Dedifferentiated amniotic fluid mesenchymal stem cell (primary cell): ENCODE data around the gene LZTS3.
"Not testable (repeated sequence)": the region's sequence is repeated elsewhere in the genome, so short reads cannot be mapped to it uniquely, and the experiment has no call there.

Experiments
- DNase-seq: peaks from one replicate; pipeline ENCODE4 v3.0.0-alpha.2; 2016; ENCODE audit errors: extremely low spot score

The LZTS3 gene

DNA sequence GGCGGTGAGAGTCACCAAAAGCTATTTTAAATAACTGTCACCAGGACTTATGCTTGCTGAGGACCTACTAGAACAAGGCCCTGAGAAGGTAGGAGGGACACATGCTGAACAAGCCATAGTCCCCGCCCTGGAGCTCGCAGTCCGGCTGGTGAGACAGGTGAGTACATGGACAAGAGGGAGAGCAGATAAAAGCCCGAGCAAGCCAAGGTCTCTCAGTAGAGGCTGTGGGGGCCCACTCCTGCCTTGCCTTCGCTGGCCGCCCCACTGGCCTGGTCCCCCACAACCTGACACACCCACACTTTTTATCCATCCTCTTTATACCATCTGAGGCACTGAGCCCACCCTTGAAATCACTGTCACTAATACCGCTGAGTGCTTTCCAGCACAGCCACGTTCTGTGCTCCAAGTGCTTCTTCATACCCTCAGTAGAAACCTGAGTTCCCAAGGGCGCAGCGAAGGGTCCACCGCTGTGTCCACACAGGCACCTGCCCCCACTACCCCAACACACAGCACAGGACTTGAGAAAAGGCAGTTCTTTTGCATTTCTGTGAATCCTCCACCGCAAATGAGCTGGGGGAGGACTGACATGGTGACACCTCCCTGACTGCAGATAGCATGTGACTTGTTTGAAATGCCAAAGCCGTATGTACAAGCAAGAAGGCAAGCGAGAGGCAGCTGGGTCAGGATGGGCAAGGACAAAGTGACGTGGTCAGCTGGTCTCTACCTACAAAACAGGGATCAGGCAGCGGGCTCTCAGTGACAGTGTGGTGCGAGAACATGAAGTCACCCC is 19.1 kb upstream of the LZTS3 start:
- DNase-seq: no peak

GRCh38 chr20:3190681-3191111 is 17.3 kb upstream of the LZTS3 start:
- no peak for DNase-seq

GRCh38 chr20:3189561-3190131 is 16.3 kb upstream of the LZTS3 start:
- no peak for DNase-seq

DNA sequence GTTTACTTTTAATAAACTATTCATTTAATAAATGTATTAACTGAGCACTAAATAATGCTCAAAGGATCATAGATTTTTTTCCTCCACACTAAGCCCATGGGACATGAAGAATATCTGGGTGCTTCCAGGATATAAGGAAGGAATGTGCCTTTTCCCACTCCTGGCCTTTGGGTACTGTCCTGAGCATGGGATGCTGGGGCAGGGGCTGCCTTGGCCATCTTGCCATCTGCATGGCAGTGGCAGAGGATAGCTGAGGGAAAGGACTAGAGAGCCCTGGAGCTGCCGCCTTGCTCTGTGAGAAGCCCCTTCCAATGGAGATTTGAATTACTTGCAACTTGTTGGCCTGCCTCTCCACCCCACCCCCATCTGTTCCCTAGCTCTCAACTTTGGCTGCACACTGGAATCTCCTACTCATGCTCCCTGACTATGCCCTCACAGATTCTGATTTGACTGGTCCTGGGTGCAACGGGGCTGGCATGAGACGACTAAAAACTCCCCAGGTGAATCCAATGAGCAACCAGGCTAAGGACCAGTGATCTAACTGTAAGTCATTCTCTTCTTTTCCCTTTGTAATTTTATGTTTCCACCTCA is 15.6 kb upstream of the LZTS3 start:
- DNase-seq: no peak

GRCh38 chr20:3187861-3188260 is 14.5 kb upstream of the LZTS3 start:
- not testable (repeated sequence) for DNase-seq

DNA sequence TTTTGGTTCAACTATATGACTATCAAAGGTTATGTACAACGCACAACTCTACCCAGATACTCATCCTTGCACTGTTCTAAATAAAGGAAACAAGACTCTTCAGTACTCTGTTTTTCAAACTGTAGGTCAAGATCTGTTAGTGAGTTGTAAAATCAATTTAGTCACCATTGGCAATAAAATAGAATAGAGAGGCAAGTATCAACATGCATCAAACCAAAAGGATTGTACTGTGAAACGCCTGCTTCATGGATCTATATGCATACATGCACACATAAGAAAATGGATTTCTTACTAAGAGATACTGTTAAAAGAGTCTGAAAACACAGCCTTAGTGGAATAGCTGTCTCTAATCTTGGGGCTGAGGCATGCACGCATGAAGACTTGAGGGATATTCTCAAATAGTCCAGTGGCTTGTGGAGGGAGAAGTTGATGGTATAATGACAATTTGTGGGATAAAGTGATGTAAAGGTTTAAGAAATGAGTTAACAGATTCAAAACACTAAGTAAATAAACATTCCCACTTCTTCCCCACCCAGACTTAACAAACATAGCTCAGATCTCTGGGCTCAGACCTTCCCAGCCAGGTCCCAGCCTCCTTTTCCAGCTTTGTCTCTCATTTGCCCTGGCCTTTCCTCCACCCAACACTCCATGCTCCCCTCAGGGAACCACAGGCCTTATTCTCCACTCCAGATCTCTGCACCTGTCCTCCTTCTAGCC is 10.7 kb upstream of the LZTS3 start:
- no peak for DNase-seq

- not testable (repeated sequence) for DNase-seq
Observed at GRCh38 chr20:3182429-3182828, 9.1 kb upstream of the LZTS3 start.

- DNase-seq: no peak
Observed at GRCh38 chr20:3181270-3181669, 7.9 kb upstream of the LZTS3 start.

DNA sequence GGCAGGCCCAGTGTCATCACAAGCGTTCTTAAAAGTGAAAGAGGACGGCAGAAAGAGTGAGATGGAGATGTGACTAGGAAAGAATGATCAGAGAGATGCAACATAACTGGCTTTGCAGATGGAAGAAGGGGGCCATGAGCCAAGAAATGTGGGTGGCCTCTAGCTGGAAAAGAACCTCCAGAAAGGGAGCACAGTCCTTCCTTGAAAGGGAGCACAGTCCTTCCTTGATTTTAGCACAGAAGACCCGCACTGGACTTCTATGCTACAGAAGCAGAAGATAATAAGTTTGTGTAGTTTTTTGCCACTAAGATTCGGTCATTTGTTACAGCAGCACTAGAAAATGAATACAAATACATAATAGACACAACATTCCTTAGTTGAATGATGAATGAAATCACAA is 7.0 kb upstream of the LZTS3 start:
- DNase-seq: no peak

DNA sequence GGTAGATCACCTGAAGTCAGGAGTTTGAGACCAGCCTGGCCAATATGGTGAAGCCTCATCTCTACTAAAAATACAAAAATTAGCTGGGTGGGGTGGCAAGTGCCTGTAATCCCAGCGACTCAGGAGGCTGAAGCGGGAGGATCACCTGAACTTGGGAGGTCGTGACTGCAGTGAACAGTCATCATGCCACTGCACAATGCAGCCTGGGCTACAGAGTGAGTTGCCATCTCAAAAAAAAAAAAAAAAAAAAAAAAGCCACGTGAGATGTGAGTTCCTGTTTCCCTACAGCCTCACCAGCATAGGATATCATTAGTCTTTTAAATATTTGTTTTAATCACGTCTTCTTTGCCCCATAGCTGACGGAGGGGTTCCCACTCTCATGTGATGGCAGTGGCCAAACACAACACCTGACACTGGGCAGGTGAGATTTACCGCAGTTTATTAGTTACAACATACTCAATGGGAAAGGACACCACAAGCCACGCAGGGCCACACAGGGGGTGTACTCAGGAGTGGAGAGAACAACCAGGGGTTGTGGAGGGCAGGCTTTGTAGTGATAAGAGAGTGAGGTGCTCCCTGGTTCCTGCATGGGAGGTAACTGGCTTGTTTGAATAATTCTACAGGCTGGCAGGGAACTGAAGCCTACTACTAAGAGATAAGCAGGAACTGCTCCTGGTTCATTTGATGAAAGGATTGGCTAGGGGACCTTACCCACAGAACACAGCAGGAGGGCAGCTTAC is 4.6 kb upstream of the LZTS3 start:
- DNase-seq: no peak

GRCh38 chr20:3175270-3175669 is 1.9 kb upstream of the LZTS3 start:
- DNase-seq: no peak

DNA sequence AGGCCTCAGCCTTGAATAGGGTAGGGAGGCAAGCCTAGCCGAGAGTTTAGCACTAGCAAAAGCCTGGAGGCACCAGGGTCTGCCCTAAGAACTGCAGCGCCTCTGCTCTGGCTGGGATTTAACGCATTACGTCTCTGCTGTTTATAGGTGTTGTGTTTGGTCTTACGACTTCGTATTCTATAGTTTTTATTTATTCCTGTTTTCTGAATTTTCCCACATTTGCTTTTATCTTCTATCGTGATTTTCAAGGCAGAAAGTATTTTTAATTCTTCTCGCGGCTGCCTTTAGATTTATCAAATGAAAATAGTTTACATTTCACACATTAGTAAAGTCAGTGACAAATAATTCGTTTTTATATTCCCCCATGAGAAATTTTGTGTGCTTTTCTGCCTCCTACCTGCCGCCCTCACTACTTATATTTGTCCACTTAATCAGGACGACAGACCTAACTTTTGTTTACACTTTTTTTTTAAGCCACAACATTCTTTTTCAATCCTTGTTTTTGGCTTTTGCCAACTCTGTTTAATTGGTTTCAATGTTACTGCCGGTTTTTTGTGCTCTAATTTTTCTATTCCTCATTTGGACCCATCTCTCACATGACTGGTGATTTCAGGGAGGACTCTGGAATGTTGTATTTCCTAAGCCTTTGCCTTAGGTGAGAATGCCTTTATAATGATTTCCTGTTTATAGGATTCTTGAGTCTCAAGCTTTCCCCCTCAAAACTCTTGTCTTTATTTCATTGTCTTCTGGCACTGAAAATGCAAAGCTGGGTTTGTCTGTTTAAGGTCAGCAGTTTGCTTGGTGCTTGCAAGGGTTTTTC is 1.3 kb upstream of the LZTS3 start:
- no peak for DNase-seq

DNA sequence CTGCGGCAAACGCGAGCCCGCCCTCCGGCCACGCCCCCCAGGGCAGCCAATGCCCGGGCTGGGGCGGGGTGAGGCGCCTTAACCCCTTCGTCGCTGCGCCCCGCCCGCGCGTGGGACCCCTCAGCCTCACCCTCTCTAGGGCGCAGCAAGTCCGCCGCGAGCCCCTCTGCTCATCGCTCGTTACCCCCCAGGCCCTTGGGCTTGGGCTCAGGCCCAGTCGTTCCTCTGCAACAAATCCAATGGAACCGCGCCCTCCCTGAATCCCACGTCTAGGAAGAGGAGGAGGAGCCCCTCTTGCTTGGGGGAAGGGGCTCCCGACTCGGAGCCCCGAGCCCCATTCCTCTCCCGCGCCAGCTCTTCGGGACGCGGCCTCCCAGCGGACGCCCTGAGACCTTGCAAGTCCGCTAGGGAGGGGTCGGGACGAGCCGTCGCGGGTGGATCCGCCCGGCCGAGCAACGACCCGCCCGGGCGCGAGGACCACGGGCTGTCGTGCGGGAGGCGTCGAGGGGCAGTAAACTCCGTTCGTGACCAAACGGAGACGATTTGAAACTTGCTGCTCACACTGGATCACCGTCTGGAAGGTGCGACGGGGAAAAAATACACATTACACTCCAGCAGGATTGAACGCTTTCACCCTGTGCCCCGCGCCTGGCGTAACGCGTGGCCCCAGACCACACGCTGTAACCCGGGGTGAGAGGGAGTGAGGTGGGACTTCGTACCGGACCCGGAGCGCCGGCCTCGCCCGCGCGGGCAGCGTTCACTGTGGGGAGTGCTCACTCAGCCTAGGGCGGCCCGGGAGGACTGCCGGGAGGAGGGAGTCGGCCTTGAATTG is 477 bp upstream of the LZTS3 start:
- DNase-seq: peak; percentile 59

DNA sequence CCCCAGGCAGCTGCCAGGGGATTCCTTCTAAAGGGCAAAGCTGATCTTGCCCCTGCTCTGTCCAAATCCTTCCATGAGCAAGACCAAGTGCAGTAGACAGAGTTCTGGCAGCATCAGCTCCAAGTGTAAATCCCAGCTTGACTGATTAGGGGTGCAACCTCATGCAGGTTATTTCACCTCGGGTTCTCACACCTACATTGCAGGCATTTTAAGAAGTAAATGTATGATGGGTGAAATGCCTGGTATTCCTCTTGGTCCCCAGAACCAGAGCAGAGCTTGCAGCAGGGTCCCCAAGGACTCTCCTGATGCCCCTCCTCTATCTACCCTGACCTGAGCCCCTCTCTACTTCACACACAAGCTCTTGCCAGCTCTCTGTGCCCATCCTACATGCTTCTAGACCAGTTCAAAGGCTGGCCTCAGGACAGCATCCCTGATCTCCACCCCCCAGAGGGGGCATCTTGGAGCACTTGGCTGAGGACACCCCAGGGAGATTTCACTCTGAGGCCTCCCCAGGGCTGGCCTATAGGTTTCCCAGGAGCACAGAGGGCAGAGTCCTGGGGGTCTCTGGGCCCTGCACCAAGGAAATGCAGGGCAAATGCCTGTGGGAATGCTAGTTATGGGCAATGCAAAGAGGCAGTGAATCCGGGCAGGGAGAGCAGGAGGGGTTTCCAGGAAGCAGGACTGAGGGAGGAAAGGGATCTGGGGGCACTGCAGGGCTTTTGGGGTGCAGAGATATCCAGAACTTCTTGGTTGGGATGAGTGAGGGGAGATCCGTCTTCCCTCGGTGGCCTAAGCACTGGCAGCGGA is 1.0 kb downstream of the LZTS3 start:
- DNase-seq: no peak

DNA sequence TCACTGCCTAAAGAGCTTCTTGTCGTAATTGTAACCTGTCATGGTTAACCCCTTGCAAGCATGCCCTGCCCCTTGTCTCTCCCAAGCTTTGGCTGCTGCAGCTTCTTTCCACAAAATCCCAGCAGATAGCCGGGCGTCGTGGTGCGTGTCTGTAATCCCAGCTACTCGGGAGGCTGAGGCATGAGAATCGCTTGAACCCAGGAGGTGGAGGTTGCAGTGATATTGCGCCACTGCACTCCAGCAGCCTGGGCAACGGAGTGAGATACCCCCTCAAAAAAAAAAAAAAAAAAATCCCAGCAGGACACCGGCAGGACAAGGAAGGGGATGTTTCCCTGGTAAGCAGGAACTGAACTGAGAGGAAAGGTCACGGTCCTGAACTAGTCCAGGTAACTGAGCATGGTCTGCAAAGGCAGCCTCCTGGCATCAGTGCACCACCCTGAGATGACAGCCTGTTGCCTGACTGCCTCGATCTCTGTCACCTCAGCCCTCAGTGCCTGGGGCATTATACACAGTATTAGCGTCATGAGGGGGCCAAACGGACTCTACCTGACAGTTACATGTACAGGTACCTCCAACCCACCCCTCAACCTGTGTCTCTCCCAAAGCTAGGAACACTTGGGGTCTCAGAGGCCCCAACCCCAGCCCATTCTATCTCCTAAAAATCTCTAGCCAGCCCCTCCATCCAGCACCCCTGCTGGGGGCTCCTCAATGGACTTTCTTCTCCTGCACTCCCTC is 1.8 kb downstream of the LZTS3 start:
- no peak for DNase-seq

GRCh38 chr20:3168829-3169590 is 4.3 kb downstream of the LZTS3 start:
- no peak for DNase-seq

DNA sequence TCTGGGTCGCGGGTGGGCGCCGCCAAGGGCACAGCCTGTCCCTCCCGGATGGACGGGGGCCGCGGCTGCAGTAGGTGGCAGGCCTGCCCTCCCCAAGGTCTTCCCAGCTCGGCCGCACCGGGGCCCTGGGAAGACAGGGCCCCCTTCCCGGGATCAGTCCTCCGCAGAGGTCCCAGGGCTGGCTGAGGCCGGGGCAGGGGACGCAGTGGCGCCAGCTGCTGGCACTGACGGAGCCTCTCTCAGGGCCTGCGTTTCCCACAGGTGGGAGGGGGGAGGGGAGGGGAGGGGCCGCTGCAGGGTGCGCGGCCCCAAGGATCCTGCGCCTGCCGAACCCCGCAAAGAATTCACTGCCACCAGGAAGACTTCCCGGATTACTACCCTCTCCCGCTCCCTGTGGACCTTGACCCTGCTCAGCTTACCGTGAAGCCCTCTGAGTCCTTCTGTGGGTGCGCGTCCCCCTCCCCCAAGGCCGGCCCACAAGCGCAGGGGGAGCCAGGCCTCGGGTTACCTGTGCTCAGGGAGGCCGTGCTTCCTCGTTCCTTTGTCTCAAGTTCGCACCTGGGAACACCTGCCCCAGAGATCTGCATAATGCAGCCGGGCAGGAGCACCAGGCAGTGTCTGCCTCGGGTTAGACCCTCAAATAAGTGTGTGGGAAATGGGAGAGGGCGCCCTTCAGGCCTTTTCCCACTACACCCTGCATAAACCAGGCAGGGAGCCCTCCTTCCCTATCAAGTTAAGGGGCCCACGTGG is 5.1 kb downstream of the LZTS3 start:
- DNase-seq: no peak
